H9 (cell line): ENCODE results near the gene SMC5. TPM values are rescaled to one million over a fixed set of nuclear protein-coding genes. Genes with fewer than 3 reads are reported as not detected.

Experiments
- DNase-seq: peaks from one replicate; pipeline ENCODE4 v3.0.0-alpha.2; 2017
- H2AFZ ChIP-seq: one replicate; pipeline ENCODE4 v1.6.1; 2013; ENCODE audit warnings: mild to moderate bottlenecking, low read length, control low read depth, moderate library complexity
- H2AK5ac ChIP-seq: 2 replicates; pipeline ENCODE4 v1.6.1; 2013; ENCODE audit warnings: low read length, control low read depth, mixed read lengths; ENCODE audit not compliant: insufficient read length
- H2BK120ac ChIP-seq: one replicate; pipeline ENCODE4 v1.6.1; 2013; ENCODE audit warnings: low read depth, mild to moderate bottlenecking, low read length, control low read depth, inconsistent platforms; ENCODE audit not compliant: poor library complexity, severe bottlenecking
- H2BK12ac ChIP-seq: 2 replicates; pipeline ENCODE4 v1.6.1; 2013; ENCODE audit warnings: low read length, control low read depth, mixed read lengths, low read depth; ENCODE audit not compliant: insufficient read length
- H2BK15ac ChIP-seq: 2 replicates; pipeline ENCODE4 v1.6.1; 2013; ENCODE audit warnings: low read depth, low read length, control low read depth
- H2BK20ac ChIP-seq: one replicate; pipeline ENCODE4 v1.6.1; 2013; ENCODE audit warnings: low read depth, mild to moderate bottlenecking, low read length, control low read depth, inconsistent platforms; ENCODE audit not compliant: poor library complexity, severe bottlenecking
- H2BK5ac ChIP-seq: 2 replicates; pipeline ENCODE4 v1.6.1; 2013; ENCODE audit warnings: low read length, control low read depth, mixed read lengths; ENCODE audit not compliant: insufficient read length
- H3K14ac ChIP-seq: 2 replicates; pipeline ENCODE4 v1.6.1; 2013; ENCODE audit warnings: low read length, control low read depth; ENCODE audit not compliant: insufficient read depth
- H3K18ac ChIP-seq: 2 replicates; pipeline ENCODE4 v1.6.1; 2013; ENCODE audit warnings: low read depth, mild to moderate bottlenecking, mixed read lengths, low read length, control low read depth; ENCODE audit not compliant: insufficient read length
- H3K23ac ChIP-seq: 2 replicates; pipeline ENCODE4 v1.6.1; 2013; ENCODE audit warnings: low read length, control low read depth, mixed read lengths, low read depth; ENCODE audit not compliant: insufficient read length
- H3K23me2 ChIP-seq: 2 replicates; pipeline ENCODE4 v1.6.1; 2013; ENCODE audit warnings: low read depth, mild to moderate bottlenecking, mixed read lengths, low read length, control low read depth; ENCODE audit not compliant: insufficient read length, poor library complexity, severe bottlenecking
- H3K27ac ChIP-seq: 2 replicates; pipeline ENCODE4 v1.5.1; 2013; ENCODE audit warnings: low read length, control low read depth, mixed read lengths, low read depth; ENCODE audit not compliant: insufficient read length
- H3K27me3 ChIP-seq: 2 replicates; pipeline ENCODE4 v1.6.1; 2013; ENCODE audit warnings: low read length, control low read depth, inconsistent platforms; ENCODE audit not compliant: insufficient read depth
- H3K4ac ChIP-seq: 2 replicates; pipeline ENCODE4 v1.6.1; 2013; ENCODE audit warnings: low read depth, mild to moderate bottlenecking, control low read depth, inconsistent platforms, low read length, moderate library complexity
- H3K4me1 ChIP-seq: 2 replicates; pipeline ENCODE4 v1.6.1; 2013; ENCODE audit warnings: low read length, control low read depth, inconsistent platforms; ENCODE audit not compliant: insufficient read depth
- H3K4me2 ChIP-seq: 2 replicates; pipeline ENCODE4 v1.6.1; 2013; ENCODE audit warnings: low read length, control low read depth, mixed read lengths; ENCODE audit not compliant: insufficient read length, insufficient read depth
- H3K56ac ChIP-seq: 2 replicates; pipeline ENCODE4 v1.6.1; 2013; ENCODE audit warnings: low read depth, mild to moderate bottlenecking, mixed read lengths, low read length, control low read depth; ENCODE audit not compliant: insufficient read length
- H3K79me1 ChIP-seq: 2 replicates; pipeline ENCODE4 v1.6.1; 2013; ENCODE audit warnings: low read depth, mild to moderate bottlenecking, moderate library complexity, low read length, control low read depth, inconsistent platforms; ENCODE audit not compliant: insufficient read depth, poor library complexity, severe bottlenecking
- H3K79me2 ChIP-seq: 2 replicates; pipeline ENCODE4 v1.6.1; 2013; ENCODE audit warnings: low read length, control low read depth, inconsistent platforms; ENCODE audit not compliant: insufficient read depth
- H3K9ac ChIP-seq: 2 replicates; pipeline ENCODE4 v1.6.1; 2013; ENCODE audit warnings: low read length, control low read depth, mixed read lengths; ENCODE audit not compliant: insufficient read length; ENCODE audit errors: extremely low read depth
- H3K9me3 ChIP-seq: one replicate; pipeline ENCODE4 v1.6.1; 2013; ENCODE audit warnings: low read depth, low read length, inconsistent platforms; ENCODE audit not compliant: control insufficient read depth
- H3T11ph ChIP-seq: one replicate; pipeline ENCODE4 v1.6.1; 2013; ENCODE audit warnings: mild to moderate bottlenecking, low read length, control low read depth, inconsistent platforms
- H4K20me1 ChIP-seq: one replicate; pipeline ENCODE4 v1.6.1; 2013; ENCODE audit not compliant: control insufficient read depth, insufficient read length, insufficient read depth
- H4K5ac ChIP-seq: 2 replicates; pipeline ENCODE4 v1.6.1; 2013; ENCODE audit warnings: low read depth, mild to moderate bottlenecking, mixed read lengths, low read length, control low read depth; ENCODE audit not compliant: insufficient read length
- H4K8ac ChIP-seq: replicated peaks from 2 replicates; pipeline ENCODE4 v1.6.1; 2013; ENCODE audit warnings: low read length, control low read depth, mixed read lengths, low read depth; ENCODE audit not compliant: insufficient read length
- H4K91ac ChIP-seq: 2 replicates; pipeline ENCODE4 v1.6.1; 2013; ENCODE audit warnings: low read depth, mild to moderate bottlenecking, moderate library complexity, mixed read lengths, low read length, control low read depth; ENCODE audit not compliant: insufficient read length
- H3K27ac Mint-ChIP-seq, 3 experiments: 2 replicates in 2 of 3; 3 replicates in 1 of 3; pipeline ENCODE4 v1.8.0; 2020 to 2021; ENCODE audit warnings: mixed read lengths in 3 of 3, mild to moderate bottlenecking in 1 of 3, moderate library complexity in 1 of 3
- H3K27me3 Mint-ChIP-seq: 2 replicates; pipeline ENCODE4 v1.8.0; 2021; ENCODE audit warnings: low read depth, mild to moderate bottlenecking, moderate library complexity, mixed read lengths
- H3K36me3 Mint-ChIP-seq, 3 experiments: 2 replicates in 2 of 3; 3 replicates in 1 of 3; pipeline ENCODE4 v1.8.0; 2020 to 2021; ENCODE audit warnings: low read depth in 3 of 3, mixed read lengths in 3 of 3; ENCODE audit not compliant: insufficient read depth in 1 of 3
- H3K4me1 Mint-ChIP-seq, 2 experiments: 2 replicates each; pipeline ENCODE4 v1.8.0; 2020; ENCODE audit warnings: mixed read lengths in 2 of 2
- H3K4me3 Mint-ChIP-seq, 2 experiments: 2 replicates in 1 of 2; 3 replicates in 1 of 2; pipeline ENCODE4 v1.8.0; 2020 to 2021; ENCODE audit warnings: mild to moderate bottlenecking in 2 of 2, mixed read lengths in 2 of 2, moderate library complexity in 1 of 2
- H3K9me3 Mint-ChIP-seq, 2 experiments: 2 replicates in 1 of 2; 3 replicates in 1 of 2; pipeline ENCODE4 v1.8.0; 2020; ENCODE audit warnings: mild to moderate bottlenecking in 2 of 2, mixed read lengths in 2 of 2, moderate library complexity in 1 of 2
- WGBS: extraction: QIAGEN DNeasy Blood & Tissue Kit; methylation state at CpG from one replicate; pipeline ENCODE4 v1.1.7; 2013; ENCODE audit warnings: missing lambda C conversion rate, low lambda C conversion rate, mixed read lengths; ENCODE audit not compliant: insufficient read length; ENCODE audit errors: extremely low coverage; 5-methylcytosine and 5-hydroxymethylcytosine counted together
- total RNA-seq: library from RNA; stranded (reverse); gene quantifications from 2 replicates; pipeline ENCODE4 v1.2.1, GENCODE V29; 2021
- TF ChIP-seq, protein P1 (sequence below): fragments of 200-600 bp; sonication (generic); conservative IDR thresholded peaks from 3 replicates; pipeline ENCODE4 v1.8.0; 2021; ENCODE audit warnings: antibody characterized with exemption, mild to moderate bottlenecking

The SMC5 gene
- total RNA-seq, 1 experiment from 2014 or later: 29.6 TPM

DNA sequence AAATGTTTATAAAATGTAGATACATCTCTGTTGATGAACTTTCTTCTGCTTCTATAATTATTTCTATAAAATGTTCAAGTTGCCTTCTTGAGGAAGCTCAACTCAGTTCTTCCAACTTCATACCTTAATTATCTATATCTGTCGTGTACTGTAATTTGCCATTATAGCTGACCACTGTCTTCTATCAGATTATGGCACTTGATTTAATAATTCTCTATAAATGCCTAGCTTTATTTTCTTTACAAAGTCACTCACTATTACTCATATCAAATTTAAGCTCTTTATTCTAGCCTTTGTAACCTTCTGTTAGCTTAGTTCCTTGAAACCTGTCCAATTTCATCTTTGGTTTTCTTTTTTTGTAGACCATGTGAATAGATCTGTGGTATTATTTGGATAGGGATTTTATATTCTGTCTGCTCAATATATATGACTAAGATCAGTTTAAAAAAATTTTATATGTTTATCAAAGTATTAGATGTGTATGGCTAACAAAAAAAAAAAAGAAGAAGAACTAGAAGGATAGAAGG, 39.5 kb downstream of the SMC5 start:
- TF ChIP-seq, protein P1, sequence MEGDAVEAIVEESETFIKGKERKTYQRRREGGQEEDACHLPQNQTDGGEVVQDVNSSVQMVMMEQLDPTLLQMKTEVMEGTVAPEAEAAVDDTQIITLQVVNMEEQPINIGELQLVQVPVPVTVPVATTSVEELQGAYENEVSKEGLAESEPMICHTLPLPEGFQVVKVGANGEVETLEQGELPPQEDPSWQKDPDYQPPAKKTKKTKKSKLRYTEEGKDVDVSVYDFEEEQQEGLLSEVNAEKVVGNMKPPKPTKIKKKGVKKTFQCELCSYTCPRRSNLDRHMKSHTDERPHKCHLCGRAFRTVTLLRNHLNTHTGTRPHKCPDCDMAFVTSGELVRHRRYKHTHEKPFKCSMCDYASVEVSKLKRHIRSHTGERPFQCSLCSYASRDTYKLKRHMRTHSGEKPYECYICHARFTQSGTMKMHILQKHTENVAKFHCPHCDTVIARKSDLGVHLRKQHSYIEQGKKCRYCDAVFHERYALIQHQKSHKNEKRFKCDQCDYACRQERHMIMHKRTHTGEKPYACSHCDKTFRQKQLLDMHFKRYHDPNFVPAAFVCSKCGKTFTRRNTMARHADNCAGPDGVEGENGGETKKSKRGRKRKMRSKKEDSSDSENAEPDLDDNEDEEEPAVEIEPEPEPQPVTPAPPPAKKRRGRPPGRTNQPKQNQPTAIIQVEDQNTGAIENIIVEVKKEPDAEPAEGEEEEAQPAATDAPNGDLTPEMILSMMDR: no peak
- Histone ChIP-seq H2BK20ac (no peak overlapping the region), H3K27me3 (no peaks in the 10 kb centered on the region), H3K79me1 (no peaks in the 10 kb centered on the region), H3K14ac (no peak overlapping the region), H3K56ac (no peak overlapping the region), H2BK15ac (no peak overlapping the region), H2AK5ac (no peak overlapping the region), H2BK5ac (no peak overlapping the region), H2BK120ac (no peak overlapping the region), H2AFZ (no peak overlapping the region), H3K9ac (no peak overlapping the region), H3T11ph (no peak overlapping the region), H3K9me3 (no peaks in the 10 kb centered on the region), H3K79me2 (no peaks in the 10 kb centered on the region), H3K4me1 (no peaks in the 10 kb centered on the region), H4K91ac (no peak overlapping the region), H3K27ac (no peak overlapping the region), H3K4me2 (no peak overlapping the region), H3K23ac (no peak overlapping the region), H3K4ac (no peak overlapping the region), H3K18ac (no peak overlapping the region), H4K20me1 (no peaks in the 10 kb centered on the region), H3K23me2 (no peaks in the 10 kb centered on the region), H2BK12ac (no peak overlapping the region), H4K8ac (no peak overlapping the region), H4K5ac (no peak overlapping the region)
- Mint-ChIP-seq H3K27me3 (no peaks in the 10 kb centered on the region), H3K27ac (no peak overlapping the region), H3K4me3 (no peak overlapping the region), H3K9me3 (no peaks in the 10 kb centered on the region; a peak in 3 of 5 replicates), H3K4me1 (no peaks in the 10 kb centered on the region), H3K36me3 (peaks cover 21 to 60% (median 57%) of the 10 kb centered on the region in 3 experiments)
- WGBS: no CpG with 5 or more reads among the region's 1 CpG
- no peak for DNase-seq
